HG03196 (cell line): ENCODE measurements around the gene CENPN.

Source experiments
- ATAC-seq: cut with Tn5 transposase; IDR thresholded peaks from one replicate; pipeline ENCODE4 v1.9.1; 2021; ENCODE audit not compliant: unreplicated experiment

CENPN gene

GRCh38 chr16:80990978-80991377, 16.0 kb upstream of the CENPN start:
- no peak for ATAC-seq

GRCh38 chr16:80991792-80992430, 15.1 kb upstream of the CENPN start:
- ATAC-seq: no peak

- no peak for ATAC-seq
Observed at GRCh38 chr16:80992676-80993293, 14.2 kb upstream of the CENPN start.

GRCh38 chr16:80993307-80993706, 13.7 kb upstream of the CENPN start:
- no peak for ATAC-seq

GRCh38 chr16:80993834-80994233, 13.2 kb upstream of the CENPN start:
- no peak for ATAC-seq

GRCh38 chr16:80994451-80994850, 12.6 kb upstream of the CENPN start:
- ATAC-seq: no peak

GRCh38 chr16:80996688-80997138, 10.3 kb upstream of the CENPN start:
- peak; percentile 13 for ATAC-seq

- ATAC-seq: peak; percentile 61
Observed at GRCh38 chr16:80997139-80997798, 9.7 kb upstream of the CENPN start.

- ATAC-seq: no peak
Observed at GRCh38 chr16:80997964-80998620, 8.9 kb upstream of the CENPN start.

GRCh38 chr16:81000873-81001272, 6.1 kb upstream of the CENPN start:
- no peak for ATAC-seq

- ATAC-seq: no peak
Observed at GRCh38 chr16:81001330-81001729, 5.7 kb upstream of the CENPN start.

- no peak for ATAC-seq
Observed at GRCh38 chr16:81003064-81003463, 4.0 kb upstream of the CENPN start.

GRCh38 chr16:81003610-81004460, 3.2 kb upstream of the CENPN start:
- ATAC-seq: no peak

GRCh38 chr16:81004646-81005353, 2.2 kb upstream of the CENPN start:
- ATAC-seq: no peak

- ATAC-seq: no peak
Observed at GRCh38 chr16:81005610-81006161, 1.3 kb upstream of the CENPN start.

- peak; percentile 38 for ATAC-seq
Observed at GRCh38 chr16:81006211-81006812, 702 bp upstream of the CENPN start.

- no peak for ATAC-seq
Observed at GRCh38 chr16:81008505-81008789, 1.4 kb downstream of the CENPN start.

GRCh38 chr16:81012974-81013373, 6.0 kb downstream of the CENPN start:
- no peak for ATAC-seq

GRCh38 chr16:81014672-81015071, 7.7 kb downstream of the CENPN start:
- ATAC-seq: no peak

- ATAC-seq: no peak
Observed at GRCh38 chr16:81018496-81018895, 11.5 kb downstream of the CENPN start.
